Measurements from ENCODE around the gene ALG12. TPM values are rescaled to one million over a fixed set of nuclear protein-coding genes. Genes with fewer than 3 reads are reported as not detected.

The ALG12 gene
- total and polyA plus RNA-seq, 2 donors (not counting 1 experiment from before 2014, with no cell fraction given), result 15.2 to 16.6 TPM

- H3K9me3 Mint-ChIP-seq (ENCODE audit: insufficient read depth), result no peaks in the 10 kb centered on the region
- ChIA-PET CTCF (interaction anchor here (0.6 to 2.6 kb wide), 7 partner anchors 11 to 407 kb away, joined by 3 to 17 read pairs (median 5); partner anchors contain the start of gene PIM3), POLR2A (interaction anchor here (0.6 to 3.0 kb wide), 19 partner anchors 9 to 256 kb away, joined by 3 to 94 read pairs (median 8); partner anchors contain the start of genes ALG12, CRELD2 and PIM3)
- no peak for ATAC-seq (ENCODE audit: low read depth)
- Histone ChIP-seq H2AFZ (ENCODE audit: insufficient read depth, low read depth, low read length, poor library complexity, severe bottlenecking) (no peak overlapping the region), H3K27ac (ENCODE audit: low read length in 2 of 2) (peak overlapping the region in 1 of 2 donors; percentile 94), H4K20me1 (ENCODE audit: control insufficient read depth, insufficient read depth, low read length, poor library complexity, severe bottlenecking) (no peaks in the 10 kb centered on the region), H3K27me3 (replicated peaks in 1 of 4; ENCODE audit: control extremely low read depth in 1 of 4, control insufficient read depth in 3 of 4, insufficient read depth in 4 of 4, low read length in 3 of 4) (no peaks in the 10 kb centered on the region), H3K36me3 (replicated peaks in 1 of 2; ENCODE audit: control extremely low read depth in 1 of 2, control insufficient read depth in 1 of 2, extremely low read depth in 1 of 2, insufficient read depth in 2 of 2, low read length in 1 of 2) (no peaks in the 10 kb centered on the region), H3K4me1 (ENCODE audit: control insufficient read depth in 2 of 2, insufficient read depth in 2 of 2, low read length in 2 of 2) (peaks cover 48 to 60% of the 10 kb centered on the region in 2 donors), H3K4me3 (ENCODE audit: control extremely low read depth in 1 of 5, extremely low read depth in 1 of 5, insufficient read depth in 1 of 5, low read depth in 2 of 5, low read length in 4 of 5) (peak overlapping the region in 2 of 5 experiments; percentile 71 to 83), H3K9ac (ENCODE audit: low read length) (no peak overlapping the region), H3K79me2 (ENCODE audit: control insufficient read depth, insufficient read depth, low read length) (peaks cover 19% of the 10 kb centered on the region), H3K4me2 (replicated peaks; ENCODE audit: low read depth, low read length, poor library complexity, severe bottlenecking) (peak overlapping the region; percentile 88), H3K9me3 (ENCODE audit: control extremely low read depth in 1 of 3, control insufficient read depth in 2 of 3, insufficient read depth in 1 of 3, low read length in 2 of 3) (peaks cover 0 to 7% (median 0%) of the 10 kb centered on the region in 3 donors)
- peak overlapping the region; percentile 66 for H3K4me3 Mint-ChIP-seq
- WGBS (ENCODE audit: insufficient coverage), result no CpG with 5 or more reads among the region's 16 CpGs
- no peak for DNase-seq
- no peak overlapping the region for H3K27ac Mint-ChIP-seq
- TF ChIP-seq, protein P1, sequence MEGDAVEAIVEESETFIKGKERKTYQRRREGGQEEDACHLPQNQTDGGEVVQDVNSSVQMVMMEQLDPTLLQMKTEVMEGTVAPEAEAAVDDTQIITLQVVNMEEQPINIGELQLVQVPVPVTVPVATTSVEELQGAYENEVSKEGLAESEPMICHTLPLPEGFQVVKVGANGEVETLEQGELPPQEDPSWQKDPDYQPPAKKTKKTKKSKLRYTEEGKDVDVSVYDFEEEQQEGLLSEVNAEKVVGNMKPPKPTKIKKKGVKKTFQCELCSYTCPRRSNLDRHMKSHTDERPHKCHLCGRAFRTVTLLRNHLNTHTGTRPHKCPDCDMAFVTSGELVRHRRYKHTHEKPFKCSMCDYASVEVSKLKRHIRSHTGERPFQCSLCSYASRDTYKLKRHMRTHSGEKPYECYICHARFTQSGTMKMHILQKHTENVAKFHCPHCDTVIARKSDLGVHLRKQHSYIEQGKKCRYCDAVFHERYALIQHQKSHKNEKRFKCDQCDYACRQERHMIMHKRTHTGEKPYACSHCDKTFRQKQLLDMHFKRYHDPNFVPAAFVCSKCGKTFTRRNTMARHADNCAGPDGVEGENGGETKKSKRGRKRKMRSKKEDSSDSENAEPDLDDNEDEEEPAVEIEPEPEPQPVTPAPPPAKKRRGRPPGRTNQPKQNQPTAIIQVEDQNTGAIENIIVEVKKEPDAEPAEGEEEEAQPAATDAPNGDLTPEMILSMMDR (IDR thresholded peaks at IDR 0.05), result no peak
- no peak for TF ChIP-seq EZH2 (IDR thresholded peaks at IDR 0.05; ENCODE audit: borderline replicate concordance, insufficient read depth, low read depth, low read length, poor library complexity, severe bottlenecking)
- peaks cover 34% of the 10 kb centered on the region for H3K4me1 Mint-ChIP-seq
- intact Hi-C loops (cut with micrococcal nuclease), result loop anchor here (10.0 kb wide), 1 partner anchor 539 kb away; the partner anchor contains the start of gene SBF1
- no peaks in the 10 kb centered on the region for H3K27me3 Mint-ChIP-seq
These were observed 17.3 kb upstream of the ALG12 start for GRCh38 chr22:49935561-49935960.

- no peaks in the 10 kb centered on the region for H3K27me3 ChIP-seq (replicated peaks in 1 of 4; ENCODE audit: control extremely low read depth in 1 of 4, control insufficient read depth in 3 of 4, insufficient read depth in 4 of 4, low read length in 3 of 4)
- under 1% methylated on average over 19 of the region's 56 CpGs for WGBS (ENCODE audit: insufficient coverage)
- Mint-ChIP-seq H3K9me3 (ENCODE audit: insufficient read depth) (no peaks in the 10 kb centered on the region), H3K4me3 (peak overlapping the region; percentile 83), H3K27me3 (no peaks in the 10 kb centered on the region), H3K27ac (peak overlapping the region; percentile 96), H3K4me1 (peaks cover 40% of the 10 kb centered on the region)
- H3K79me2 ChIP-seq (ENCODE audit: control insufficient read depth, insufficient read depth, low read length), result peaks cover 19% of the 10 kb centered on the region
- no peaks in the 10 kb centered on the region for H3K36me3 ChIP-seq (replicated peaks in 1 of 2; ENCODE audit: control extremely low read depth in 1 of 2, control insufficient read depth in 1 of 2, extremely low read depth in 1 of 2, insufficient read depth in 2 of 2, low read length in 1 of 2)
- ATAC-seq (ENCODE audit: low read depth), result peak; percentile 19
- DNase-seq, result peak; percentile 90
- ChIA-PET CTCF (interaction anchor here (0.5 to 2.5 kb wide), 3 partner anchors 10 to 255 kb away, joined by 3 to 13 read pairs (median 8); no protein-coding TSS in a partner anchor), POLR2A (interaction anchor here (0.6 to 3.0 kb wide), 15 partner anchors 9 to 316 kb away, joined by 3 to 94 read pairs (median 6); partner anchors contain the start of gene PIM3)
- intact Hi-C loops (cut with micrococcal nuclease), result loop anchor here (10.0 kb wide), 1 partner anchor 540 kb away; the partner anchor contains the start of gene SBF1
- H3K9me3 ChIP-seq (ENCODE audit: control extremely low read depth in 1 of 3, control insufficient read depth in 2 of 3, insufficient read depth in 1 of 3, low read length in 2 of 3), result peaks cover 0 to 5% (median 0%) of the 10 kb centered on the region in 3 donors
- TF ChIP-seq, protein P1 (IDR thresholded peaks at IDR 0.05), result no peak
- no peak for TF ChIP-seq EZH2 (IDR thresholded peaks at IDR 0.05; ENCODE audit: borderline replicate concordance, insufficient read depth, low read depth, low read length, poor library complexity, severe bottlenecking)
- peak overlapping the region in 4 of 5 experiments; percentile 69 to 84 (median 77) for H3K4me3 ChIP-seq (ENCODE audit: control extremely low read depth in 1 of 5, extremely low read depth in 1 of 5, insufficient read depth in 1 of 5, low read depth in 2 of 5, low read length in 4 of 5)
- peaks cover 54 to 66% of the 10 kb centered on the region in 2 donors for H3K4me1 ChIP-seq (ENCODE audit: control insufficient read depth in 2 of 2, insufficient read depth in 2 of 2, low read length in 2 of 2)
- H4K20me1 ChIP-seq (ENCODE audit: control insufficient read depth, insufficient read depth, low read length, poor library complexity, severe bottlenecking), result no peaks in the 10 kb centered on the region
- H3K4me2 ChIP-seq (replicated peaks; ENCODE audit: low read depth, low read length, poor library complexity, severe bottlenecking), result peak overlapping the region; percentile 88
- H3K27ac ChIP-seq (ENCODE audit: low read length in 2 of 2), result peak overlapping the region; percentile 94 to 97
- peak overlapping the region; percentile 82 for H3K9ac ChIP-seq (ENCODE audit: low read length)
- peak overlapping the region; percentile 22 for H2AFZ ChIP-seq (ENCODE audit: insufficient read depth, low read depth, low read length, poor library complexity, severe bottlenecking)
These were observed 16.8 kb upstream of the ALG12 start for GRCh38 chr22:49934891-49935557.

Measured in B cell (primary cell).